Endothelial cell of umbilical vein (primary cell): ENCODE data around the gene SUPT4H1. TPM values are rescaled to one million over a fixed set of nuclear protein-coding genes. Genes with fewer than 3 reads are reported as not detected.

ENCODE experiments used
- BruUV-seq: library from RNA; stranded (reverse); fragments of 400-500 nt; replicated peaks from 2 replicates; lab custom pipeline; 2021; lab: Mats Ljungman, UMichigan
- CTCF ChIA-PET: fragments of 300-600, 350-600 bp; sonication (Branson Sonifier 250); formaldehyde crosslinking; loops from one replicate; lab custom pipeline; 2021; ENCODE audit warnings: antibody characterized with exemption, inconsistent platforms; lab: Charles Lee
- POLR2A ChIA-PET: fragments of 300-600, 350-600 bp; sonication (Branson Sonifier 250); formaldehyde crosslinking; loops from one replicate; lab custom pipeline; 2021; ENCODE audit warnings: antibody characterized with exemption, inconsistent platforms; lab: Charles Lee
- DNase-seq: peaks from one replicate; pipeline ENCODE4 v3.0.0-alpha.2; 2011; ENCODE audit warnings: low read depth, low spot score
- FAIRE-seq: peaks from 2 replicates; lab custom pipeline; 2011; peaks lifted over from hg19 to GRCh38; lab: Jason Lieb, UNC
- H2AFZ ChIP-seq: 2 replicates; pipeline ENCODE4 v1.6.0; 2012; ENCODE audit warnings: low read depth, low read length, control low read depth, inconsistent platforms
- H3K27ac ChIP-seq: 2 replicates; pipeline ENCODE4 v1.5.1; 2011; ENCODE audit warnings: low read depth, mild to moderate bottlenecking, control low read depth, low read length, moderate library complexity; ENCODE audit not compliant: insufficient read depth
- H3K27me3 ChIP-seq, 2 experiments: 2 replicates each; pipeline versions ENCODE4 v1.6.0 to v1.6.1; 2011; ENCODE audit warnings: low read length in 2 of 2, mixed read lengths in 1 of 2; ENCODE audit not compliant: control insufficient read depth in 2 of 2, insufficient read depth in 2 of 2
- H3K36me3 ChIP-seq, 2 experiments: 2 replicates in 1 of 2; 3 replicates in 1 of 2; pipeline ENCODE4 v1.5.1; 2011; ENCODE audit warnings: low read length in 2 of 2, mild to moderate bottlenecking in 1 of 2, moderate library complexity in 1 of 2; ENCODE audit not compliant: control insufficient read depth in 2 of 2, insufficient read depth in 2 of 2; ENCODE audit errors: extremely low read depth in 1 of 2
- H3K4me1 ChIP-seq: 3 replicates; pipeline ENCODE4 v1.5.1; 2011; ENCODE audit warnings: mild to moderate bottlenecking, low read length; ENCODE audit not compliant: control insufficient read depth, insufficient read depth; ENCODE audit errors: extremely low read depth
- H3K4me2 ChIP-seq: 2 replicates; pipeline ENCODE4 v1.6.1; 2011; ENCODE audit warnings: low read length, control low read depth, mixed read lengths; ENCODE audit not compliant: insufficient read depth
- H3K4me3 ChIP-seq, 3 experiments: fragments of 200-600 bp in 1 of 3; sonication (generic), shearing (Covaris generic) in 1 of 3; replicated peaks in 1 of 3; 2 replicates each; pipeline ENCODE4 v1.5.1; 2011 to 2016; ENCODE audit warnings: control low read depth in 3 of 3, low read length in 3 of 3, mild to moderate bottlenecking in 2 of 3, inconsistent platforms in 1 of 3, low read depth in 1 of 3, moderate library complexity in 1 of 3; ENCODE audit not compliant: insufficient read depth in 1 of 3
- H3K79me2 ChIP-seq: 2 replicates; pipeline ENCODE4 v1.6.0; 2012; ENCODE audit warnings: low read length, inconsistent platforms; ENCODE audit not compliant: control insufficient read depth, insufficient read depth
- H3K9ac ChIP-seq: replicated peaks from 2 replicates; pipeline ENCODE3; 2011; ENCODE audit warnings: low read length, control low read depth; ENCODE audit not compliant: insufficient read depth; ENCODE audit errors: extremely low read depth
- H3K9me1 ChIP-seq: replicated peaks from 3 replicates; pipeline ENCODE4 v1.6.0; 2011; ENCODE audit warnings: mild to moderate bottlenecking, low read length; ENCODE audit not compliant: control insufficient read depth, insufficient read depth; ENCODE audit errors: extremely low read depth
- H3K9me3 ChIP-seq: replicated peaks from 2 replicates; pipeline ENCODE4 v1.5.1; 2012; ENCODE audit warnings: low read length, inconsistent platforms; ENCODE audit not compliant: control insufficient read depth, insufficient read depth
- H4K20me1 ChIP-seq: replicated peaks from 2 replicates; pipeline ENCODE3; 2011; ENCODE audit warnings: mild to moderate bottlenecking, low read length; ENCODE audit not compliant: control insufficient read depth, insufficient read depth; ENCODE audit errors: extremely low read depth
- CTCF ChIP-seq, 2 donors: IDR thresholded peaks; 1 replicate in 1 of 2; 2 replicates in 1 of 2; pipeline ENCODE4 v1.5.1; 2011; ENCODE audit warnings: low read length in 2 of 2, mild to moderate bottlenecking in 2 of 2, moderate library complexity in 2 of 2, control low read depth in 1 of 2, inconsistent platforms in 1 of 2, low read depth in 1 of 2; ENCODE audit not compliant: insufficient read depth in 1 of 2; ENCODE audit errors: extremely low read depth in 1 of 2
- EZH2 ChIP-seq: IDR thresholded peaks from 2 replicates; pipeline ENCODE4 v1.6.1; 2012; ENCODE audit warnings: borderline replicate concordance, low read depth, mild to moderate bottlenecking, moderate library complexity, low read length, inconsistent platforms; ENCODE audit not compliant: severe bottlenecking
- FOS ChIP-seq: IDR thresholded peaks from 2 replicates; pipeline ENCODE4 v1.6.1; 2011; ENCODE audit warnings: mild to moderate bottlenecking, low read length, moderate library complexity, borderline replicate concordance; ENCODE audit not compliant: insufficient read depth
- GATA2 ChIP-seq: IDR thresholded peaks from 2 replicates; pipeline ENCODE4 v1.7.0; 2011; ENCODE audit warnings: low read depth, mild to moderate bottlenecking, moderate library complexity, mixed read lengths, low read length; ENCODE audit not compliant: insufficient read length, insufficient read depth
- JUN ChIP-seq: IDR thresholded peaks from 2 replicates; pipeline ENCODE4 v1.6.1; 2011; ENCODE audit warnings: borderline replicate concordance, low read depth; ENCODE audit not compliant: insufficient read length, insufficient read depth
- MAX ChIP-seq: IDR thresholded peaks from 2 replicates; pipeline ENCODE4 v1.6.1; 2011; ENCODE audit not compliant: insufficient read depth, insufficient read length
- MYC ChIP-seq: IDR thresholded peaks from one replicate; pipeline ENCODE4 v1.6.1; 2011; ENCODE audit warnings: mild to moderate bottlenecking, low read depth, low read length
- POLR2A ChIP-seq: IDR thresholded peaks from 2 replicates; pipeline ENCODE4 v1.6.1; 2012; ENCODE audit warnings: low read depth, mild to moderate bottlenecking, control low read depth, low read length
- POLR2AphosphoS5 ChIP-seq: IDR thresholded peaks from 2 replicates; pipeline ENCODE4 v1.6.1; 2012; ENCODE audit warnings: low read depth, mild to moderate bottlenecking, control low read depth, low read length, moderate library complexity; ENCODE audit not compliant: insufficient read depth
- dilution Hi-C: fragments of 300-500 bp; cut with MboI; formaldehyde crosslinking; loops from one replicate; pipeline ENCODE4 v1.15.0; 2019; ENCODE audit warnings: low sequenced_read_pairs; ENCODE audit not compliant: extremely low pct_ligation_motif_present
- intact Hi-C: fragments of 100-400 bp; cut with micrococcal nuclease; formaldehyde crosslinking; loops from one replicate; pipeline ENCODE4 v1.10.0; 2022
- polyA plus RNA-seq, 4 experiments: library from polyadenylated mRNA; depleted of rRNA in 3 of 4; stranded (reverse) in 3 of 4; unstranded in 1 of 4; fragments of >200 nt; gene quantifications; 2 replicates each; pipeline versions ENCODE4 v1.2.1 to v1.2.3, GENCODE V29; 2011 to 2012; ENCODE audit warnings: missing spikeins in 1 of 4
- total RNA-seq: library from RNA; stranded (reverse); gene quantifications from 2 replicates; pipeline ENCODE4 v1.2.3, GENCODE V29; 2021

The SUPT4H1 gene
- total and polyA plus RNA-seq, 2 donors (not counting 3 experiments of a cell fraction or from before 2014, with no cell fraction given): 77.5 to 154 TPM

GRCh38 chr17:58335779-58336455 is 16.1 kb downstream of the SUPT4H1 start:
- H3K9me3 ChIP-seq: no peaks in the 10 kb centered on the region
- no peaks in the 10 kb centered on the region for H4K20me1 ChIP-seq
- intact Hi-C loops: no loop called here
- no peaks in the 10 kb centered on the region for H3K36me3 ChIP-seq
- H3K4me1 ChIP-seq: peaks cover 4% of the 10 kb centered on the region
- FAIRE-seq: no peak
- dilution Hi-C loops: no loop called here
- no peaks in the 10 kb centered on the region for H3K79me2 ChIP-seq
- ChIA-PET POLR2A (no interaction called here), CTCF (no interaction called here)
- no peak overlapping the region for H2AFZ ChIP-seq
- no peaks in the 10 kb centered on the region for H3K9me1 ChIP-seq
- H3K27ac ChIP-seq: no peak overlapping the region
- no peaks in the 10 kb centered on the region for H3K27me3 ChIP-seq
- DNase-seq: no peak
- H3K4me2 ChIP-seq: no peak overlapping the region
- TF ChIP-seq MYC (no peak), EZH2 (no peak), CTCF (IDR thresholded peaks at IDR 0.05; ENCODE audit: extremely low read depth in 1 of 2, insufficient read depth in 1 of 2, low read depth in 1 of 2, low read length in 2 of 2) (no peak), JUN (no peak), GATA2 (no peak), FOS (no peak), MAX (no peak), POLR2A (no peak), POLR2AphosphoS5 (no peak)
- no TSS peak for BruUV-seq
- no peak overlapping the region for H3K4me3 ChIP-seq
- H3K9ac ChIP-seq: no peak overlapping the region
